Measurements from ENCODE around the gene ACRBP. TPM values are rescaled to one million over a fixed set of nuclear protein-coding genes. Genes with fewer than 3 reads are reported as not detected.

The ACRBP gene
- total RNA-seq, 1 experiment from 2014 or later = 0.37 TPM

- in situ Hi-C loops (cut with HindIII; ENCODE audit: low pct_unique_long_range_greater_than_20kb, low sequenced_read_pairs) = no loop called here
- no peak for DNase-seq (ENCODE audit: low read depth, low spot score)
These were observed 19.6 kb downstream of the ACRBP start for GRCh38 chr12:6627616-6628015.

GRCh38 chr12:6626654-6627283 lies 20.5 kb downstream of the ACRBP start:
- no peak for DNase-seq (ENCODE audit: low read depth, low spot score)
- in situ Hi-C loops (cut with HindIII; ENCODE audit: low pct_unique_long_range_greater_than_20kb, low sequenced_read_pairs) = no loop called here

- DNase-seq (ENCODE audit: low read depth, low spot score) = no peak
- in situ Hi-C loops (cut with HindIII; ENCODE audit: low pct_unique_long_range_greater_than_20kb, low sequenced_read_pairs) = no loop called here
These were observed 26.4 kb downstream of the ACRBP start for GRCh38 chr12:6620885-6621274.

- no peak for DNase-seq (ENCODE audit: low read depth, low spot score)
- in situ Hi-C loops (cut with HindIII; ENCODE audit: low pct_unique_long_range_greater_than_20kb, low sequenced_read_pairs) = no loop called here
These were observed 26.9 kb downstream of the ACRBP start for GRCh38 chr12:6620137-6620884.

GRCh38 chr12:6618483-6619225 lies 28.6 kb downstream of the ACRBP start:
- DNase-seq (ENCODE audit: low read depth, low spot score) = no peak
- in situ Hi-C loops (cut with HindIII; ENCODE audit: low pct_unique_long_range_greater_than_20kb, low sequenced_read_pairs) = no loop called here

- DNase-seq (ENCODE audit: low read depth, low spot score) = no peak
- in situ Hi-C loops (cut with HindIII; ENCODE audit: low pct_unique_long_range_greater_than_20kb, low sequenced_read_pairs) = no loop called here
These were observed 31.4 kb downstream of the ACRBP start for GRCh38 chr12:6615802-6616201.

GRCh38 chr12:6614513-6615172 lies 32.6 kb downstream of the ACRBP start:
- no peak for DNase-seq (ENCODE audit: low read depth, low spot score)
- in situ Hi-C loops (cut with HindIII; ENCODE audit: low pct_unique_long_range_greater_than_20kb, low sequenced_read_pairs) = no loop called here

- DNase-seq (ENCODE audit: low read depth, low spot score) = peak; percentile 96
- in situ Hi-C loops (cut with HindIII; ENCODE audit: low pct_unique_long_range_greater_than_20kb, low sequenced_read_pairs) = no loop called here
These were observed 33.3 kb downstream of the ACRBP start for GRCh38 chr12:6613776-6614512.

- peak; percentile 59 for DNase-seq (ENCODE audit: low read depth, low spot score)
- in situ Hi-C loops (cut with HindIII; ENCODE audit: low pct_unique_long_range_greater_than_20kb, low sequenced_read_pairs) = no loop called here
These were observed 34.0 kb downstream of the ACRBP start for GRCh38 chr12:6613015-6613775.

GRCh38 chr12:6612652-6613014 lies 34.6 kb downstream of the ACRBP start:
- in situ Hi-C loops (cut with HindIII; ENCODE audit: low pct_unique_long_range_greater_than_20kb, low sequenced_read_pairs) = no loop called here
- no peak for DNase-seq (ENCODE audit: low read depth, low spot score)

- in situ Hi-C loops (cut with HindIII; ENCODE audit: low pct_unique_long_range_greater_than_20kb, low sequenced_read_pairs) = no loop called here
- no peak for DNase-seq (ENCODE audit: low read depth, low spot score)
These were observed 35.0 kb downstream of the ACRBP start for GRCh38 chr12:6612247-6612646.

GRCh38 chr12:6608592-6609281 lies 38.5 kb downstream of the ACRBP start:
- DNase-seq (ENCODE audit: low read depth, low spot score) = no peak
- in situ Hi-C loops (cut with HindIII; ENCODE audit: low pct_unique_long_range_greater_than_20kb, low sequenced_read_pairs) = no loop called here

- in situ Hi-C loops (cut with HindIII; ENCODE audit: low pct_unique_long_range_greater_than_20kb, low sequenced_read_pairs) = no loop called here
- DNase-seq (ENCODE audit: low read depth, low spot score) = peak; percentile 75
These were observed 39.3 kb downstream of the ACRBP start for GRCh38 chr12:6607751-6608591.

GRCh38 chr12:6606331-6607131 lies 40.7 kb downstream of the ACRBP start:
- in situ Hi-C loops (cut with HindIII; ENCODE audit: low pct_unique_long_range_greater_than_20kb, low sequenced_read_pairs) = no loop called here
- peak; percentile 32 for DNase-seq (ENCODE audit: low read depth, low spot score)

Measured in SK-MEL-5 (cell line).